ENCODE results near the gene KIF16B.

KIF16B gene

GRCh38 chr20:16317445-16318362 lies 255.5 kb downstream of the KIF16B start:
- no peak overlapping the region for H3K4me3 ChIP-seq (ENCODE audit: low read depth, low read length)
- no peaks in the 10 kb centered on the region for H3K36me3 ChIP-seq (ENCODE audit: control insufficient read depth, insufficient read depth, low read length)
- H3K27ac ChIP-seq, result no peak overlapping the region

GRCh38 chr20:16316513-16316912 lies 256.7 kb downstream of the KIF16B start:
- H3K79me2 ChIP-seq, result no peaks in the 10 kb centered on the region
- no peak overlapping the region for H3K27ac ChIP-seq
- H3K9ac ChIP-seq, result no peak overlapping the region
- no peak for TF ChIP-seq CTCF (IDR thresholded peaks at IDR 0.05)
- no peaks in the 10 kb centered on the region for H3K27me3 ChIP-seq (ENCODE audit: control insufficient read depth, insufficient read depth, low read length)
- no peaks in the 10 kb centered on the region for H3K36me3 ChIP-seq (ENCODE audit: control insufficient read depth, insufficient read depth, low read length)
- H3K4me2 ChIP-seq (ENCODE audit: low read length), result no peak overlapping the region
- H3K4me1 ChIP-seq, result peaks cover 10% of the 10 kb centered on the region
- H2AFZ ChIP-seq, result no peak overlapping the region
- H3K4me3 ChIP-seq (ENCODE audit: low read depth, low read length), result no peak overlapping the region
- no peaks in the 10 kb centered on the region for H3K9me3 ChIP-seq (ENCODE audit: control insufficient read depth, low read length)

More at GRCh38 chr20:16317445-16318362, 255.5 kb downstream of the KIF16B start:
- Histone ChIP-seq H2AFZ (no peak overlapping the region), H3K27me3 (ENCODE audit: control insufficient read depth, insufficient read depth, low read length) (no peaks in the 10 kb centered on the region), H3K4me2 (ENCODE audit: low read length) (no peak overlapping the region), H3K9me3 (ENCODE audit: control insufficient read depth, low read length) (no peaks in the 10 kb centered on the region), H3K4me1 (peaks cover under 1% of the 10 kb centered on the region), H3K9ac (no peak overlapping the region), H3K79me2 (no peaks in the 10 kb centered on the region)
- TF ChIP-seq CTCF (IDR thresholded peaks at IDR 0.05), result no peak

GRCh38 chr20:16314748-16315159 lies 258.5 kb downstream of the KIF16B start:
- no peak for TF ChIP-seq CTCF (IDR thresholded peaks at IDR 0.05)
- H3K4me1 ChIP-seq, result peaks cover 10% of the 10 kb centered on the region
- no peaks in the 10 kb centered on the region for H3K9me3 ChIP-seq (ENCODE audit: control insufficient read depth, low read length)
- H3K4me2 ChIP-seq (ENCODE audit: low read length), result no peak overlapping the region
- no peak overlapping the region for H3K9ac ChIP-seq
- H3K36me3 ChIP-seq (ENCODE audit: control insufficient read depth, insufficient read depth, low read length), result no peaks in the 10 kb centered on the region
- H2AFZ ChIP-seq, result no peak overlapping the region
- no peaks in the 10 kb centered on the region for H3K27me3 ChIP-seq (ENCODE audit: control insufficient read depth, insufficient read depth, low read length)
- no peaks in the 10 kb centered on the region for H3K79me2 ChIP-seq
- no peak overlapping the region for H3K4me3 ChIP-seq (ENCODE audit: low read depth, low read length)
- no peak overlapping the region for H3K27ac ChIP-seq

GRCh38 chr20:16314320-16314719 lies 258.9 kb downstream of the KIF16B start:
- no peaks in the 10 kb centered on the region for H3K9me3 ChIP-seq (ENCODE audit: control insufficient read depth, low read length)
- peaks cover 10% of the 10 kb centered on the region for H3K4me1 ChIP-seq
- no peak overlapping the region for H2AFZ ChIP-seq
- H3K4me2 ChIP-seq (ENCODE audit: low read length), result no peak overlapping the region
- no peaks in the 10 kb centered on the region for H3K36me3 ChIP-seq (ENCODE audit: control insufficient read depth, insufficient read depth, low read length)
- H3K4me3 ChIP-seq (ENCODE audit: low read depth, low read length), result no peak overlapping the region
- no peak for TF ChIP-seq CTCF (IDR thresholded peaks at IDR 0.05)
- no peaks in the 10 kb centered on the region for H3K79me2 ChIP-seq
- H3K27ac ChIP-seq, result no peak overlapping the region
- no peak overlapping the region for H3K9ac ChIP-seq
- no peaks in the 10 kb centered on the region for H3K27me3 ChIP-seq (ENCODE audit: control insufficient read depth, insufficient read depth, low read length)

Measured in parathyroid adenoma (tissue), 2 donors.